GM12892 (cell line): ENCODE results near the gene GLP1R.

Source experiments
- POLR2A ChIP-seq: IDR thresholded peaks from 2 replicates; pipeline ENCODE4 v1.6.1; 2011; ENCODE audit warnings: low read depth, low read length, control low read depth
- POLR2AphosphoS5 ChIP-seq: IDR thresholded peaks from 2 replicates; pipeline ENCODE4 v1.6.1; 2011; ENCODE audit warnings: low read depth, low read length, control low read depth
- TAF1 ChIP-seq: IDR thresholded peaks from 2 replicates; pipeline ENCODE4 v1.6.1; 2011; ENCODE audit warnings: low read depth, mild to moderate bottlenecking, control low read depth, low read length, borderline replicate concordance

GRCh38 chr6:39021041-39021440 lies 27.5 kb upstream of the GLP1R start:
- no peak for TF ChIP-seq POLR2AphosphoS5
- no peak for TF ChIP-seq TAF1
- no peak for TF ChIP-seq POLR2A
